Measurements from ENCODE around the gene MEP1B.

The MEP1B gene

GRCh38 chr18:32261003-32261402 is 71.2 kb downstream of the MEP1B start:
- TF ChIP-seq CTCF (IDR thresholded peaks at IDR 0.05), result no peak

GRCh38 chr18:32262092-32262491 is 72.3 kb downstream of the MEP1B start:
- TF ChIP-seq CTCF (IDR thresholded peaks at IDR 0.05), result no peak
- DNase-seq (ENCODE audit: low spot score), result no peak
- H3K4me3 ChIP-seq, result no peak overlapping the region
- no peak overlapping the region for H3K27ac ChIP-seq

More at GRCh38 chr18:32261003-32261402, 71.2 kb downstream of the MEP1B start:
- no peak for DNase-seq (ENCODE audit: low spot score)
- Histone ChIP-seq H3K4me3 (no peak overlapping the region), H3K27ac (no peak overlapping the region)

- no peak overlapping the region for H3K27ac ChIP-seq
- no peak for TF ChIP-seq CTCF (IDR thresholded peaks at IDR 0.05)
Observed at GRCh38 chr18:32264401-32264800, 74.6 kb downstream of the MEP1B start.

GRCh38 chr18:32267463-32267862 is 77.6 kb downstream of the MEP1B start:
- Histone ChIP-seq H3K4me3 (no peak overlapping the region), H3K27ac (no peak overlapping the region)
- no peak for DNase-seq (ENCODE audit: low spot score)
- TF ChIP-seq CTCF (IDR thresholded peaks at IDR 0.05), result no peak

More at GRCh38 chr18:32264401-32264800, 74.6 kb downstream of the MEP1B start:
- DNase-seq (ENCODE audit: low spot score), result no peak
- H3K4me3 ChIP-seq, result no peak overlapping the region

Data from coronary artery (tissue), 2 donors.